SK-N-MC (cell line): ENCODE results near the gene CHST12.

ENCODE experiments used
- EZH2 ChIP-seq: fragments of 200-600 bp; sonication (generic); IDR thresholded peaks from one replicate; pipeline ENCODE4 v1.6.1; 2017; ENCODE audit warnings: antibody characterized with exemption
- FOXP2 ChIP-seq: optimal IDR thresholded peaks from 2 replicates; pipeline ENCODE3; 2011; ENCODE audit warnings: mild to moderate bottlenecking, moderate library complexity; ENCODE audit not compliant: insufficient read depth; ENCODE audit errors: extremely low read length, control extremely low read depth
- POLR2AphosphoS5 ChIP-seq: IDR thresholded peaks from 2 replicates; pipeline ENCODE4 v1.6.1; 2012; ENCODE audit warnings: mild to moderate bottlenecking, low read depth, low read length, borderline replicate concordance

- no peak for TF ChIP-seq EZH2
- TF ChIP-seq POLR2AphosphoS5 = no peak
- TF ChIP-seq FOXP2 = no peak
Observed at GRCh38 chr7:2380461-2380860, 22.9 kb upstream of the CHST12 start.
